IMR-90 (cell line): ENCODE results near the gene KCNE4. TPM values are rescaled to one million over a fixed set of nuclear protein-coding genes. Genes with fewer than 3 reads are reported as not detected.

Experiments used
- ATAC-seq: fragments of 200-7000 bp; cut with Tn5 transposase; 2 replicates; pipeline ENCODE4 v1.9.1; 2020; ENCODE audit warnings: low read depth, mild to moderate bottlenecking, moderate library complexity
- BruUV-seq: library from RNA; stranded (reverse); fragments of 400-500 nt; replicated peaks from 2 replicates; lab custom pipeline; 2021; lab: Mats Ljungman, UMichigan
- CTCF ChIA-PET: fragments of 300-600 bp; formaldehyde crosslinking; extraction: SDS; loops from one replicate; lab custom pipeline; 2021; ENCODE audit warnings: antibody characterized with exemption; lab: Yijun Ruan, JAX
- POLR2A ChIA-PET: fragments of 300-600 bp; sonication (Branson Sonifier 250); formaldehyde crosslinking; loops from one replicate; lab custom pipeline; 2022; ENCODE audit warnings: antibody characterized with exemption; ENCODE audit not compliant: unreplicated experiment; lab: Charles Lee
- DNase-seq: peaks from one replicate; pipeline ENCODE4 v3.0.0; 2013
- H2AFZ ChIP-seq: replicated peaks from 2 replicates; pipeline ENCODE3; 2013; ENCODE audit warnings: low read length, mild to moderate bottlenecking; ENCODE audit not compliant: poor library complexity
- H2AK5ac ChIP-seq: 2 replicates; pipeline ENCODE4 v1.6.1; 2013; ENCODE audit warnings: low read depth, low read length, inconsistent platforms
- H2AK9ac ChIP-seq: replicated peaks from 2 replicates; pipeline ENCODE3; 2013; ENCODE audit warnings: mild to moderate bottlenecking, low read depth, low read length, moderate library complexity; ENCODE audit not compliant: poor library complexity
- H2BK120ac ChIP-seq: 2 replicates; pipeline ENCODE4 v1.6.1; 2013; ENCODE audit warnings: low read depth, low read length, inconsistent platforms
- H2BK15ac ChIP-seq: 3 replicates; pipeline ENCODE4 v1.6.1; 2013; ENCODE audit warnings: low read depth, low read length, inconsistent platforms
- H2BK20ac ChIP-seq: 2 replicates; pipeline ENCODE4 v1.6.1; 2013; ENCODE audit warnings: low read depth, mild to moderate bottlenecking, inconsistent platforms, low read length, moderate library complexity
- H2BK5ac ChIP-seq: 2 replicates; pipeline ENCODE4 v1.6.1; 2013; ENCODE audit warnings: mild to moderate bottlenecking, low read depth, low read length, inconsistent platforms; ENCODE audit not compliant: poor library complexity, severe bottlenecking
- H3K14ac ChIP-seq: replicated peaks from 2 replicates; pipeline ENCODE4 v1.6.1; 2013; ENCODE audit warnings: low read depth, low read length, inconsistent platforms
- H3K18ac ChIP-seq: 2 replicates; pipeline ENCODE4 v1.6.1; 2013; ENCODE audit warnings: low read depth, low read length, control low read depth
- H3K23ac ChIP-seq: 2 replicates; pipeline ENCODE4 v1.6.1; 2013; ENCODE audit warnings: low read depth, low read length, inconsistent platforms
- H3K27ac ChIP-seq: 2 replicates; pipeline ENCODE4 v1.5.1; 2013; ENCODE audit warnings: mild to moderate bottlenecking, control low read depth, low read length; ENCODE audit not compliant: insufficient read depth
- H3K27me3 ChIP-seq: 2 replicates; pipeline ENCODE4 v1.6.1; 2013; ENCODE audit warnings: low read length; ENCODE audit not compliant: control insufficient read depth, insufficient read depth
- H3K36me3 ChIP-seq: 2 replicates; pipeline ENCODE4 v1.6.1; 2013; ENCODE audit warnings: low read length, mixed read lengths; ENCODE audit not compliant: control insufficient read depth, insufficient read depth
- H3K4ac ChIP-seq: 2 replicates; pipeline ENCODE4 v1.6.1; 2013; ENCODE audit warnings: low read depth, low read length, inconsistent platforms
- H3K4me1 ChIP-seq: 2 replicates; pipeline ENCODE4 v1.6.1; 2013; ENCODE audit warnings: low read length, mixed read lengths; ENCODE audit not compliant: control insufficient read depth, insufficient read depth
- H3K4me2 ChIP-seq: 2 replicates; pipeline ENCODE4 v1.6.1; 2013; ENCODE audit warnings: low read depth, mild to moderate bottlenecking, control low read depth, low read length, moderate library complexity
- H3K4me3 ChIP-seq: 2 replicates; pipeline ENCODE4 v1.5.1; 2013; ENCODE audit warnings: low read depth, mild to moderate bottlenecking, control low read depth, low read length, moderate library complexity; ENCODE audit not compliant: insufficient read depth
- H3K56ac ChIP-seq: 2 replicates; pipeline ENCODE4 v1.6.1; 2013; ENCODE audit warnings: low read length, inconsistent platforms; ENCODE audit not compliant: insufficient read depth; ENCODE audit errors: extremely low read depth
- H3K79me1 ChIP-seq, 2 experiments: 2 replicates each; pipeline ENCODE4 v1.6.1; 2013; ENCODE audit warnings: low read length in 2 of 2, inconsistent platforms in 1 of 2, low read depth in 1 of 2
- H3K9ac ChIP-seq: 2 replicates; pipeline ENCODE4 v1.6.1; 2013; ENCODE audit warnings: low read depth, low read length, control low read depth
- H3K9me1 ChIP-seq: 2 replicates; pipeline ENCODE4 v1.6.1; 2013; ENCODE audit warnings: low read length, inconsistent platforms; ENCODE audit not compliant: insufficient read depth
- H3K9me3 ChIP-seq: 2 replicates; pipeline ENCODE4 v1.6.1; 2013; ENCODE audit warnings: low read length; ENCODE audit not compliant: control insufficient read depth, insufficient read depth
- H4K20me1 ChIP-seq: 2 replicates; pipeline ENCODE4 v1.6.1; 2013; ENCODE audit warnings: low read length, inconsistent platforms; ENCODE audit not compliant: insufficient read depth
- H4K5ac ChIP-seq: 2 replicates; pipeline ENCODE4 v1.6.1; 2013; ENCODE audit warnings: mild to moderate bottlenecking, low read depth, low read length, control low read depth
- H4K8ac ChIP-seq, 2 experiments: 2 replicates each; pipeline ENCODE4 v1.6.1; 2013; ENCODE audit warnings: low read depth in 2 of 2, low read length in 2 of 2, control low read depth in 1 of 2, inconsistent platforms in 1 of 2
- H4K91ac ChIP-seq: 2 replicates; pipeline ENCODE4 v1.6.1; 2013; ENCODE audit warnings: low read depth, low read length, inconsistent platforms; ENCODE audit not compliant: insufficient read depth
- CHD1 ChIP-seq: IDR thresholded peaks from 2 replicates; pipeline ENCODE4 v1.6.1; 2012; ENCODE audit warnings: low read depth, low read length, improper control_type of control experiment
- FOS ChIP-seq: fragments of 150-350 bp; IDR thresholded peaks from 2 replicates; pipeline ENCODE4 v1.6.1; 2016; ENCODE audit warnings: low read depth, low read length
- MAFK ChIP-seq: IDR thresholded peaks from 2 replicates; pipeline ENCODE4 v1.6.1; 2012; ENCODE audit warnings: low read depth, low read length, improper control_type of control experiment
- MAZ ChIP-seq: IDR thresholded peaks from 2 replicates; pipeline ENCODE4 v1.6.1; 2012; ENCODE audit warnings: low read depth, mild to moderate bottlenecking, low read length, improper control_type of control experiment, moderate library complexity, borderline replicate concordance
- MXI1 ChIP-seq: IDR thresholded peaks from 2 replicates; pipeline ENCODE4 v1.6.1; 2012; ENCODE audit warnings: low read depth, mild to moderate bottlenecking, low read length, moderate library complexity, borderline replicate concordance
- NFE2L2 ChIP-seq: fragments of 150-350 bp; IDR thresholded peaks from 2 replicates; pipeline ENCODE4 v1.6.1; 2016; ENCODE audit warnings: low read depth, mild to moderate bottlenecking, low read length
- RAD21 ChIP-seq: IDR thresholded peaks from 2 replicates; pipeline ENCODE4 v1.6.1; 2012; ENCODE audit warnings: low read length, improper control_type of control experiment
- RCOR1 ChIP-seq: IDR thresholded peaks from 2 replicates; pipeline ENCODE4 v1.6.1; 2012; ENCODE audit warnings: mild to moderate bottlenecking, low read length, improper control_type of control experiment; ENCODE audit not compliant: insufficient replicate concordance
- RFX5 ChIP-seq: IDR thresholded peaks from 2 replicates; pipeline ENCODE4 v1.8.0; 2012; ENCODE audit warnings: low read depth, mild to moderate bottlenecking, low read length, moderate library complexity
- SMC3 ChIP-seq: fragments of 150-350 bp; IDR thresholded peaks from 2 replicates; pipeline ENCODE4 v1.6.1; 2016; ENCODE audit warnings: low read depth, mild to moderate bottlenecking, antibody characterized with exemption, low read length, moderate library complexity
- WGBS, 2 experiments: methylation state at CpG; one replicate each; pipeline versions ENCODE4 v1.1.5 to v1.1.7; 2013; ENCODE audit warnings: missing lambda C conversion rate in 2 of 2; ENCODE audit not compliant: insufficient read length in 1 of 2; ENCODE audit errors: extremely low coverage in 2 of 2; 5-methylcytosine and 5-hydroxymethylcytosine counted together
- dilution Hi-C: fragments of 300-500 bp; cut with HindIII; formaldehyde crosslinking; loops from one replicate; pipeline ENCODE4 v1.14.3; 2018; ENCODE audit warnings: low sequenced_read_pairs; ENCODE audit not compliant: unreplicated experiment
- in situ Hi-C: fragments of 300-500 bp; cut with MboI; formaldehyde crosslinking; loops from 3 replicates; pipeline ENCODE4 v1.14.3; 2019; ENCODE audit warnings: low sequenced_read_pairs, inconsistent platforms, mixed read lengths
- intact Hi-C: fragments of 100-400 bp; cut with micrococcal nuclease; formaldehyde crosslinking; loops from 2 replicates; pipeline ENCODE4 v1.10.0; 2022
- polyA plus RNA-seq, 3 experiments: library from polyadenylated mRNA; depleted of rRNA; stranded (reverse); fragments of >200 nt; gene quantifications; 2 replicates each; pipeline ENCODE4 v1.2.3, GENCODE V29; 2012; ENCODE audit warnings: low replicate concordance in 1 of 3
- total RNA-seq: library from RNA; depleted of rRNA; stranded (reverse); fragments of >200 nt; gene quantifications from 2 replicates; pipeline ENCODE4 v1.2.3, GENCODE V29; 2012
- TF ChIP-seq, protein P1 (sequence below): conservative IDR thresholded peaks from 2 replicates; pipeline ENCODE4 v1.5.1; 2012; ENCODE audit warnings: mild to moderate bottlenecking, low read depth, low read length, improper control_type of control experiment
- TF ChIP-seq, protein P2 (sequence below): fragments of 150-350 bp; IDR thresholded peaks from 2 replicates; pipeline ENCODE4 v1.6.1; 2016; ENCODE audit warnings: low read depth, mild to moderate bottlenecking, low read length, moderate library complexity, borderline replicate concordance

The KCNE4 gene
- total and polyA plus RNA-seq, 2 of the 4 experiments (the other 2 are of a cell fraction) = 6.6 to 6.8 TPM

DNA sequence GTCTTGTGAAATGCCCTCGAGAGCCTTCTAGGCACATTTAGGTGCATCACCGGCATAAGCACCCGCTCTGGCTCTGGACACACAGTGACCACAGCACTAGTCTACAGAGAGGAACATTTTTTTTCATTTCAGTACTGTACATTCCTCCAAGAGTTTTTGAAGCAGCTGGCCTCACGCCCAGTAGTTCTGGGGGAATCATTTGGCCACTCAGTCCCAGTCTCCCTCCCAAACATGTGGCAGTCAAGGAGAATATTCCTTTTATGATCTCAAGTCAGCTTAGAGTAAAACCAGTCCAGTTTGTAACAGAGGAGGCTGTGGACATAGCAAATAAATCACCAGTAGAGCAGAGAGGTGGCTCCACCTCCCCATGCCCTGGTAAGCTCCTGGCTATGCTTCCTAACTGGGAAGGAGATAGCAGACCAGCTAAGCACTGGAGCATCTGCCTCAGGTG, 48.1 kb downstream of the KCNE4 start:
- Histone ChIP-seq H3K4me3 (no peak overlapping the region), H3K27ac (no peak overlapping the region), H4K20me1 (no peaks in the 10 kb centered on the region), H4K5ac (no peak overlapping the region), H3K79me1 (no peaks in the 10 kb centered on the region), H3K4me2 (no peak overlapping the region), H2AK5ac (peak overlapping the region; percentile 25; the same call in 1 of the 2 replicates), H2AFZ (peak overlapping the region; percentile 39), H2BK120ac (peak overlapping the region; percentile 3; the same call in 1 of the 2 replicates), H3K4me1 (peaks cover 4% of the 10 kb centered on the region), H3K36me3 (no peaks in the 10 kb centered on the region), H3K9me1 (no peaks in the 10 kb centered on the region), H3K9ac (no peak overlapping the region), H2BK20ac (peak overlapping the region; percentile 24; the same call in 1 of the 2 replicates), H4K8ac (peak overlapping the region in 1 of 2 experiments; percentile 40; a peak in 1 of 4 replicates), H3K9me3 (no peaks in the 10 kb centered on the region), H2BK5ac (no peak overlapping the region), H2AK9ac (no peak overlapping the region), H3K18ac (no peak overlapping the region), H2BK15ac (no peak overlapping the region), H4K91ac (peak overlapping the region; percentile 34; the same call in 1 of the 2 replicates), H3K23ac (no peak overlapping the region), H3K4ac (no peak overlapping the region), H3K14ac (0 out of 2 replicates have a peak overlapping the region, but pooled peaks have one; percentile 14), H3K27me3 (no peaks in the 10 kb centered on the region), H3K56ac (no peak overlapping the region)
- DNase-seq = peak; percentile 77
- intact Hi-C loops (no loop called here), dilution Hi-C loops (no loop called here), in situ Hi-C loops (no loop called here)
- POLR2A ChIA-PET = no interaction called here
- TF ChIP-seq RCOR1 (no peak), NFE2L2 (no peak), SMC3 (no peak), MXI1 (no peak), FOS (no peak), MAZ (no peak), MAFK (no peak), CHD1 (no peak), RFX5 (no peak), RAD21 (no peak)
- TF ChIP-seq, protein P1, sequence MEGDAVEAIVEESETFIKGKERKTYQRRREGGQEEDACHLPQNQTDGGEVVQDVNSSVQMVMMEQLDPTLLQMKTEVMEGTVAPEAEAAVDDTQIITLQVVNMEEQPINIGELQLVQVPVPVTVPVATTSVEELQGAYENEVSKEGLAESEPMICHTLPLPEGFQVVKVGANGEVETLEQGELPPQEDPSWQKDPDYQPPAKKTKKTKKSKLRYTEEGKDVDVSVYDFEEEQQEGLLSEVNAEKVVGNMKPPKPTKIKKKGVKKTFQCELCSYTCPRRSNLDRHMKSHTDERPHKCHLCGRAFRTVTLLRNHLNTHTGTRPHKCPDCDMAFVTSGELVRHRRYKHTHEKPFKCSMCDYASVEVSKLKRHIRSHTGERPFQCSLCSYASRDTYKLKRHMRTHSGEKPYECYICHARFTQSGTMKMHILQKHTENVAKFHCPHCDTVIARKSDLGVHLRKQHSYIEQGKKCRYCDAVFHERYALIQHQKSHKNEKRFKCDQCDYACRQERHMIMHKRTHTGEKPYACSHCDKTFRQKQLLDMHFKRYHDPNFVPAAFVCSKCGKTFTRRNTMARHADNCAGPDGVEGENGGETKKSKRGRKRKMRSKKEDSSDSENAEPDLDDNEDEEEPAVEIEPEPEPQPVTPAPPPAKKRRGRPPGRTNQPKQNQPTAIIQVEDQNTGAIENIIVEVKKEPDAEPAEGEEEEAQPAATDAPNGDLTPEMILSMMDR = no peak
- TF ChIP-seq, protein P2, sequence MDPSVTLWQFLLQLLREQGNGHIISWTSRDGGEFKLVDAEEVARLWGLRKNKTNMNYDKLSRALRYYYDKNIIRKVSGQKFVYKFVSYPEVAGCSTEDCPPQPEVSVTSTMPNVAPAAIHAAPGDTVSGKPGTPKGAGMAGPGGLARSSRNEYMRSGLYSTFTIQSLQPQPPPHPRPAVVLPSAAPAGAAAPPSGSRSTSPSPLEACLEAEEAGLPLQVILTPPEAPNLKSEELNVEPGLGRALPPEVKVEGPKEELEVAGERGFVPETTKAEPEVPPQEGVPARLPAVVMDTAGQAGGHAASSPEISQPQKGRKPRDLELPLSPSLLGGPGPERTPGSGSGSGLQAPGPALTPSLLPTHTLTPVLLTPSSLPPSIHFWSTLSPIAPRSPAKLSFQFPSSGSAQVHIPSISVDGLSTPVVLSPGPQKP = no peak
- no CpG with 5 or more reads among the region's 4 CpGs for WGBS, 2 experiments
- CTCF ChIA-PET = interaction anchor here (2.7 kb wide), 1 partner anchor 128 kb away, joined by 18 read pairs; no protein-coding TSS in a partner anchor
- BruUV-seq = no TSS peak
- peak; percentile 78 for ATAC-seq
